Measurements from ENCODE around the gene OSBPL9. TPM values are rescaled to one million over a fixed set of nuclear protein-coding genes. Genes with fewer than 3 reads are reported as not detected.
A peak's percentile ranks its signal among the peaks of the same experiment; 100 is the strongest.

The OSBPL9 gene
- total RNA-seq, 1 experiment from 2014 or later: 52.6 TPM

- ATAC-seq: no peak
- Histone ChIP-seq H3K79me2 (ENCODE audit: insufficient read depth, low read length) (peaks cover 73% of the 10 kb centered on the region), H4K20me1 (ENCODE audit: insufficient read depth) (no peaks in the 10 kb centered on the region), H2AFZ (ENCODE audit: low read depth, low read length, poor library complexity, severe bottlenecking) (no peak overlapping the region), H3K4me3 (replicated peaks in 1 of 2; ENCODE audit: low read depth in 1 of 2, low read length in 2 of 2) (no peak overlapping the region), H3K9ac (ENCODE audit: low read length) (no peak overlapping the region), H3K27me3 (ENCODE audit: insufficient read depth, low read length) (no peaks in the 10 kb centered on the region), H3K4me2 (ENCODE audit: low read length) (peak overlapping the region; percentile 70), H3K9me3 (ENCODE audit: control insufficient read depth in 1 of 2, insufficient read depth in 1 of 2, low read depth in 1 of 2, low read length in 2 of 2) (no peaks in the 10 kb centered on the region), H3K9me2 (ENCODE audit: insufficient read depth) (no peaks in the 10 kb centered on the region), H3K27ac (ENCODE audit: low read depth, low read length) (no peak overlapping the region), H3K4me1 (ENCODE audit: control insufficient read depth in 1 of 2, insufficient read depth in 2 of 2, low read length in 2 of 2) (peaks cover 33 to 69% of the 10 kb centered on the region in 2 experiments), H3K36me3 (ENCODE audit: control insufficient read depth in 1 of 2, insufficient read depth in 2 of 2, low read length in 2 of 2) (no peaks in the 10 kb centered on the region)
- no peak for DNase-seq (ENCODE audit: low read depth, low spot score)
- no TSS peak for BruUV-seq (replicated peaks)
- ChIA-PET RAD21 (ENCODE audit: low non-redundant PET in 1 of 2, low total read pairs in 2 of 2, uncharacterized antibody in 2 of 2, unreplicated experiment in 2 of 2) (no interaction called here), CTCF (no interaction called here), POLR2A (no interaction called here)
- no peak for TF ChIP-seq SIN3A (IDR thresholded peaks at IDR 0.05; ENCODE audit: low read depth)
- TF ChIP-seq ZBTB33 (IDR thresholded peaks at IDR 0.05; ENCODE audit: extremely low read depth, insufficient replicate concordance, low read length): no peak
- no peak for TF ChIP-seq EZH2 (IDR thresholded peaks at IDR 0.05)
- no peak for TF ChIP-seq SRF (IDR thresholded peaks at IDR 0.05; ENCODE audit: low read depth)
- no peak for TF ChIP-seq REST (IDR thresholded peaks at IDR 0.05; ENCODE audit: low read depth)
- TF ChIP-seq ELF1 (IDR thresholded peaks at IDR 0.05; ENCODE audit: borderline replicate concordance, low read depth): no peak
- TF ChIP-seq ATF3 (IDR thresholded peaks at IDR 0.05): no peak
- intact Hi-C loops (cut with micrococcal nuclease): loop anchor here (10.0 kb wide), 1 partner anchor 384 kb away; no protein-coding TSS in a partner anchor
Observed at GRCh38 chr1:51620470-51620869, 3.6 kb downstream of the OSBPL9 start.
